Tibial artery (tissue), 4 donors: ENCODE results near the gene LHFPL2.

Experiments
- DNase-seq, 2 donors: peaks; one replicate each; pipeline ENCODE4 v3.0.0-alpha.2; 2019
- H3K27ac ChIP-seq, 2 donors: fragments of 200-600 bp; sonication (generic) in 1 of 2; 1 replicate in 1 of 2; 2 replicates in 1 of 2; pipeline ENCODE4 v1.5.1; 2018 to 2019; ENCODE audit warnings: mild to moderate bottlenecking in 1 of 2
- H3K27me3 ChIP-seq, 2 donors: fragments of 200-600 bp; sonication (generic) in 1 of 2; one replicate each; pipeline versions ENCODE4 v1.5.1 to v1.6.0; 2016 to 2019
- H3K36me3 ChIP-seq, 3 donors: fragments of 200-600 bp; sonication (generic) in 2 of 3; one replicate each; pipeline ENCODE4 v1.5.1; 2016 to 2019; ENCODE audit warnings: mild to moderate bottlenecking in 2 of 3
- H3K4me1 ChIP-seq, 4 donors: fragments of 200-600 bp; sonication (generic) in 2 of 4; 1 replicate in 3 of 4; 2 replicates in 1 of 4; pipeline ENCODE4 v1.5.1; 2016 to 2019
- H3K4me3 ChIP-seq, 2 donors: fragments of 200-600 bp; sonication (generic) in 1 of 2; 1 replicate in 1 of 2; 2 replicates in 1 of 2; pipeline ENCODE4 v1.5.1; 2018 to 2019; ENCODE audit warnings: mild to moderate bottlenecking in 2 of 2
- H3K9me3 ChIP-seq, 3 donors: fragments of 200-600 bp; sonication (generic) in 1 of 3; one replicate each; pipeline ENCODE4 v1.5.1; 2016 to 2019
- CTCF ChIP-seq, 2 experiments: fragments of 200-600 bp in 1 of 2; fragments of 450-650 bp in 1 of 2; IDR thresholded peaks; one replicate each; pipeline ENCODE4 v1.5.1; 2017 to 2019; ENCODE audit warnings: antibody characterized with exemption in 2 of 2, mild to moderate bottlenecking in 1 of 2, moderate library complexity in 1 of 2
- intact Hi-C: fragments of 100-400 bp; cut with DNase I; formaldehyde crosslinking; loops from one replicate; pipeline ENCODE4 v1.15.0; 2023; ENCODE audit warnings: low total_unique reads

The LHFPL2 gene

GRCh38 chr5:78496373-78496772 is 152.2 kb downstream of the LHFPL2 start:
- intact Hi-C loops: no loop called here
- Histone ChIP-seq H3K27ac (no peak overlapping the region), H3K27me3 (no peaks in the 10 kb centered on the region), H3K4me3 (no peak overlapping the region), H3K9me3 (no peaks in the 10 kb centered on the region), H3K36me3 (no peaks in the 10 kb centered on the region), H3K4me1 (peaks cover 0 to 52% (median 23%) of the 10 kb centered on the region in 4 donors)
- no peak for DNase-seq
- TF ChIP-seq CTCF (IDR thresholded peaks at IDR 0.05): no peak

- Histone ChIP-seq H3K27me3 (no peaks in the 10 kb centered on the region), H3K4me3 (no peak overlapping the region), H3K27ac (no peak overlapping the region), H3K4me1 (peaks cover 0 to 52% (median 18%) of the 10 kb centered on the region in 4 donors), H3K9me3 (no peaks in the 10 kb centered on the region), H3K36me3 (no peaks in the 10 kb centered on the region)
- no peak for DNase-seq
- TF ChIP-seq CTCF (IDR thresholded peaks at IDR 0.05): no peak
- intact Hi-C loops: no loop called here
These were observed 152.8 kb downstream of the LHFPL2 start for GRCh38 chr5:78495800-78496199.

- no peak for TF ChIP-seq CTCF (IDR thresholded peaks at IDR 0.05)
- Histone ChIP-seq H3K27ac (no peak overlapping the region), H3K36me3 (peaks cover 9 to 15% (median 14%) of the 10 kb centered on the region in 3 donors), H3K27me3 (no peaks in the 10 kb centered on the region), H3K4me3 (no peak overlapping the region), H3K9me3 (no peaks in the 10 kb centered on the region), H3K4me1 (peaks cover 0 to 42% (median 12%) of the 10 kb centered on the region in 4 donors)
- DNase-seq: no peak
- intact Hi-C loops: no loop called here
These were observed 155.9 kb downstream of the LHFPL2 start for GRCh38 chr5:78492650-78493049.

GRCh38 chr5:78492224-78492623 is 156.3 kb downstream of the LHFPL2 start:
- Histone ChIP-seq H3K36me3 (peaks cover 9 to 15% (median 14%) of the 10 kb centered on the region in 3 donors), H3K9me3 (no peaks in the 10 kb centered on the region), H3K27me3 (no peaks in the 10 kb centered on the region), H3K4me1 (peaks cover 0 to 38% (median 8%) of the 10 kb centered on the region in 4 donors), H3K4me3 (no peak overlapping the region), H3K27ac (no peak overlapping the region)
- DNase-seq: no peak
- intact Hi-C loops: no loop called here
- no peak for TF ChIP-seq CTCF (IDR thresholded peaks at IDR 0.05)

- TF ChIP-seq CTCF (IDR thresholded peaks at IDR 0.05): no peak
- Histone ChIP-seq H3K36me3 (peaks cover 9 to 15% (median 14%) of the 10 kb centered on the region in 3 donors), H3K27ac (no peak overlapping the region), H3K4me1 (peaks cover 0 to 36% (median 8%) of the 10 kb centered on the region in 4 donors), H3K9me3 (no peaks in the 10 kb centered on the region), H3K27me3 (no peaks in the 10 kb centered on the region), H3K4me3 (no peak overlapping the region)
- intact Hi-C loops: no loop called here
- DNase-seq: no peak
These were observed 157.7 kb downstream of the LHFPL2 start for GRCh38 chr5:78490709-78491485.
